HCT116 (cell line): Measurements from ENCODE around the gene GABBR2. TPM values are rescaled to one million over a fixed set of nuclear protein-coding genes. Genes with fewer than 3 reads are reported as not detected.

Experiments
- ATAC-seq: fragments of 200-7000 bp; cut with Tn5 transposase; 2 replicates; pipeline ENCODE4 v1.9.1; 2020; ENCODE audit warnings: mild to moderate bottlenecking, moderate library complexity
- BruUV-seq: library from RNA; stranded (reverse); fragments of 400-500 nt; replicated peaks from 2 replicates; lab custom pipeline; 2021; lab: Mats Ljungman, UMichigan
- CTCF ChIA-PET: fragments of 300-600 bp; sonication (Branson Sonifier 250); formaldehyde crosslinking; loops from one replicate; lab custom pipeline; 2021; ENCODE audit warnings: antibody characterized with exemption; lab: Charles Lee
- POLR2A ChIA-PET: fragments of 300-600, 350-600 bp; sonication (Branson Sonifier 250); formaldehyde crosslinking; loops from one replicate; lab custom pipeline; 2021; ENCODE audit warnings: antibody characterized with exemption; lab: Charles Lee
- RAD21 ChIA-PET, 2 experiments: fragments of 300-600 bp; sonication (Branson Sonifier 250); formaldehyde crosslinking; loops; one replicate each; lab custom pipeline; 2023; ENCODE audit warnings: low total read pairs in 2 of 2; ENCODE audit not compliant: uncharacterized antibody in 2 of 2, unreplicated experiment in 2 of 2, low non-redundant PET in 1 of 2; lab: Charles Lee
- DNase-seq: peaks from one replicate; pipeline ENCODE4 v3.0.0-alpha.2; 2010; ENCODE audit warnings: low read depth, low spot score
- H2AFZ ChIP-seq: fragments of 200-600 bp; shearing (Covaris generic), sonication (generic); 2 replicates; pipeline ENCODE4 v1.6.1; 2017; ENCODE audit warnings: low read depth, mixed run types, mixed read lengths, antibody characterized with exemption, low read length; ENCODE audit not compliant: poor library complexity, severe bottlenecking
- H3K27ac ChIP-seq: 2 replicates; pipeline ENCODE4 v1.5.1; 2012; ENCODE audit warnings: low read depth, low read length
- H3K27me3 ChIP-seq: fragments of 200-600 bp; sonication (generic); 2 replicates; pipeline ENCODE4 v1.6.1; 2016; ENCODE audit warnings: mixed run types, low read length, mixed read lengths; ENCODE audit not compliant: insufficient read depth
- H3K36me3 ChIP-seq, 2 experiments: fragments of 200-500 bp in 1 of 2; fragments of 200-600 bp in 1 of 2; sonication (Bioruptor generic) in 1 of 2; sonication (generic) in 1 of 2; 2 replicates each; pipeline versions ENCODE4 v1.5.1 to v1.6.1; 2014 to 2016; ENCODE audit warnings: low read length in 2 of 2, inconsistent platforms in 1 of 2, mixed read lengths in 1 of 2, mixed run types in 1 of 2; ENCODE audit not compliant: insufficient read depth in 2 of 2, control insufficient read depth in 1 of 2
- H3K4me1 ChIP-seq, 2 experiments: fragments of 200-600 bp in 1 of 2; sonication (generic) in 1 of 2; 2 replicates each; pipeline versions ENCODE4 v1.5.1 to v1.6.1; 2012 to 2017; ENCODE audit warnings: low read length in 2 of 2, inconsistent platforms in 1 of 2, mild to moderate bottlenecking in 1 of 2, mixed read lengths in 1 of 2, mixed run types in 1 of 2, moderate library complexity in 1 of 2; ENCODE audit not compliant: insufficient read depth in 2 of 2, control insufficient read depth in 1 of 2
- H3K4me2 ChIP-seq: fragments of 200-600 bp; sonication (generic); 2 replicates; pipeline ENCODE4 v1.6.1; 2017; ENCODE audit warnings: mixed run types, low read length, mixed read lengths
- H3K4me3 ChIP-seq, 2 experiments: fragments of 200-600 bp in 1 of 2; sonication (generic) in 1 of 2; replicated peaks in 1 of 2; 2 replicates each; pipeline ENCODE4 v1.5.1; 2011 to 2016; ENCODE audit warnings: low read length in 2 of 2, control low read depth in 1 of 2, low read depth in 1 of 2, mild to moderate bottlenecking in 1 of 2, mixed read lengths in 1 of 2, mixed run types in 1 of 2
- H3K79me2 ChIP-seq: fragments of 200-600 bp; sonication (generic); 2 replicates; pipeline ENCODE4 v1.6.1; 2017; ENCODE audit warnings: mild to moderate bottlenecking, mixed run types, low read length, moderate library complexity, mixed read lengths; ENCODE audit not compliant: insufficient read depth
- H3K9ac ChIP-seq: fragments of 200-600 bp; sonication (generic); 2 replicates; pipeline ENCODE4 v1.6.1; 2016; ENCODE audit warnings: low read length, mixed read lengths
- H3K9me2 ChIP-seq: fragments of 200-600 bp; sonication (generic), shearing (Covaris generic); 2 replicates; pipeline ENCODE4 v1.6.1; 2017; ENCODE audit warnings: mixed run types, mild to moderate bottlenecking, moderate library complexity; ENCODE audit not compliant: insufficient read depth
- H3K9me3 ChIP-seq, 2 experiments: fragments of 200-500 bp in 1 of 2; fragments of 200-600 bp in 1 of 2; sonication (Bioruptor generic) in 1 of 2; sonication (generic) in 1 of 2; 2 replicates each; pipeline ENCODE4 v1.6.1; 2014 to 2017; ENCODE audit warnings: low read length in 2 of 2, mixed read lengths in 2 of 2, inconsistent platforms in 1 of 2, low read depth in 1 of 2, mild to moderate bottlenecking in 1 of 2, mixed run types in 1 of 2, moderate library complexity in 1 of 2; ENCODE audit not compliant: control insufficient read depth in 1 of 2, insufficient read depth in 1 of 2
- H4K20me1 ChIP-seq: fragments of 200-600 bp; sonication (generic), shearing (Covaris generic); 2 replicates; pipeline ENCODE4 v1.6.1; 2017; ENCODE audit warnings: mixed run types, mild to moderate bottlenecking, moderate library complexity; ENCODE audit not compliant: insufficient read depth
- EZH2phosphoT487 ChIP-seq: fragments of 200-600 bp; IDR thresholded peaks from 2 replicates; pipeline ENCODE4 v1.6.1; 2018; ENCODE audit warnings: antibody characterized with exemption, borderline replicate concordance
- FOSL1 ChIP-seq: IDR thresholded peaks from 2 replicates; pipeline ENCODE4 v1.6.1; 2012; ENCODE audit warnings: low read depth
- REST ChIP-seq: IDR thresholded peaks from 2 replicates; pipeline ENCODE4 v1.6.1; 2012; ENCODE audit warnings: low read depth
- SRF ChIP-seq: IDR thresholded peaks from 2 replicates; pipeline ENCODE4 v1.6.1; 2012; ENCODE audit warnings: low read depth
- ZNF274 ChIP-seq: fragments of 200-500 bp; sonication (Bioruptor generic); IDR thresholded peaks from 2 replicates; pipeline ENCODE4 v1.6.1; 2014; ENCODE audit warnings: mild to moderate bottlenecking, low read depth, low read length, inconsistent platforms
- intact Hi-C: fragments of 100-400 bp; cut with micrococcal nuclease; formaldehyde crosslinking; loops from 2 replicates; pipeline ENCODE4 v1.10.0; 2022
- total RNA-seq: library from RNA; stranded (reverse); gene quantifications from one replicate; pipeline ENCODE4 v1.2.1, GENCODE V29; 2021; ENCODE audit not compliant: unreplicated experiment
- TF ChIP-seq, protein P1 (sequence below): IDR thresholded peaks from 2 replicates; pipeline ENCODE4 v1.6.1; 2012

Gene GABBR2
- total RNA-seq, 1 experiment from 2014 or later = 0.15 TPM

- H3K36me3 ChIP-seq = no peaks in the 10 kb centered on the region
- CTCF ChIA-PET = no interaction called here
- no TSS peak for BruUV-seq
- H2AFZ ChIP-seq = no peak overlapping the region
- ATAC-seq (no peak), DNase-seq (no peak)
- no peaks in the 10 kb centered on the region for H3K9me3 ChIP-seq
- no peaks in the 10 kb centered on the region for H3K79me2 ChIP-seq
- H3K4me3 ChIP-seq = no peak overlapping the region
- POLR2A ChIA-PET = no interaction called here
- intact Hi-C loops = no loop called here
- no peak overlapping the region for H3K27ac ChIP-seq
- no peak overlapping the region for H3K4me2 ChIP-seq
- no peaks in the 10 kb centered on the region for H3K9me2 ChIP-seq
- no peak overlapping the region for H3K9ac ChIP-seq
- RAD21 ChIA-PET = no interaction called here
- H4K20me1 ChIP-seq = no peaks in the 10 kb centered on the region
- TF ChIP-seq, protein P1, sequence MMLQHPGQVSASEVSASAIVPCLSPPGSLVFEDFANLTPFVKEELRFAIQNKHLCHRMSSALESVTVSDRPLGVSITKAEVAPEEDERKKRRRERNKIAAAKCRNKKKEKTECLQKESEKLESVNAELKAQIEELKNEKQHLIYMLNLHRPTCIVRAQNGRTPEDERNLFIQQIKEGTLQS = no peak
- TF ChIP-seq SRF = no peak
- TF ChIP-seq ZNF274 = no peak
- no peak for TF ChIP-seq EZH2phosphoT487
- no peak for TF ChIP-seq REST
- no peak for TF ChIP-seq FOSL1
- no peaks in the 10 kb centered on the region for H3K4me1 ChIP-seq
- H3K27me3 ChIP-seq = peaks cover 24% of the 10 kb centered on the region
These were observed 307.4 kb downstream of the GABBR2 start for GRCh38 chr9:98401140-98402018.
